Hypothalamus (tissue), 51 donors: ENCODE results near the gene LIM2.
"Not testable (repeated sequence)": the region's sequence is repeated elsewhere in the genome, so short reads cannot be mapped to it uniquely, and the experiment has no call there.

Source experiments
- DNase-seq, 51 donors: peaks; one replicate each; lab custom pipeline; 2025; lab: John Stamatoyannopoulos, UW

LIM2 gene

GRCh38 chr19:51387924-51388389 lies at the start of gene LIM2:
Gene LIM2, minus strand, starts transcription at chr19:51387974. Its CDS starts 531 bp downstream, at chr19:51387443.
- no peak for DNase-seq

- DNase-seq, result no peak
Observed at GRCh38 chr19:51434456-51434855, 46.7 kb upstream of the LIM2 start.

- no peak for DNase-seq
Observed at GRCh38 chr19:51433043-51433442, 45.3 kb upstream of the LIM2 start.

- DNase-seq, result no peak
Observed at GRCh38 chr19:51431124-51431523, 43.4 kb upstream of the LIM2 start.

GRCh38 chr19:51430221-51430620 lies 42.4 kb upstream of the LIM2 start:
- DNase-seq, result no peak

- DNase-seq, result peak in 1 of 51 donors; percentile 17
Observed at GRCh38 chr19:51427201-51427600, 39.4 kb upstream of the LIM2 start.

GRCh38 chr19:51422053-51422448 lies 34.3 kb upstream of the LIM2 start:
- DNase-seq, result peak in 46 of 51 donors; percentile 5 to 82 (median 40)

- DNase-seq, result no peak
Observed at GRCh38 chr19:51421229-51422052, 33.7 kb upstream of the LIM2 start.

GRCh38 chr19:51420511-51420910 lies 32.7 kb upstream of the LIM2 start:
- DNase-seq, result not testable (repeated sequence)

- DNase-seq, result no peak
Observed at GRCh38 chr19:51418707-51419106, 30.9 kb upstream of the LIM2 start.

GRCh38 chr19:51417810-51418157 lies 30.0 kb upstream of the LIM2 start:
- no peak for DNase-seq

- peak in 20 of 51 donors; percentile 1 to 34 (median 16) for DNase-seq
Observed at GRCh38 chr19:51417107-51417809, 29.5 kb upstream of the LIM2 start, which contains the start of gene SIGLEC10. Gene SIGLEC10, minus strand, starts transcription at chr19:51417642. Its CDS starts 61 bp downstream, at chr19:51417581.

GRCh38 chr19:51416422-51416821 lies 28.6 kb upstream of the LIM2 start:
- not testable (repeated sequence) for DNase-seq

- no peak for DNase-seq
Observed at GRCh38 chr19:51415187-51415586, 27.4 kb upstream of the LIM2 start.

- DNase-seq, result no peak
Observed at GRCh38 chr19:51410950-51411748, 23.4 kb upstream of the LIM2 start.

GRCh38 chr19:51407511-51408131 lies 19.8 kb upstream of the LIM2 start:
- DNase-seq, result no peak

- no peak for DNase-seq
Observed at GRCh38 chr19:51402117-51402516, 14.3 kb upstream of the LIM2 start.

- DNase-seq, result not testable (repeated sequence)
Observed at GRCh38 chr19:51399936-51400335, 12.2 kb upstream of the LIM2 start.

GRCh38 chr19:51399231-51399630 lies 11.5 kb upstream of the LIM2 start:
- no peak for DNase-seq

- DNase-seq, result no peak
Observed at GRCh38 chr19:51398096-51398704, 10.4 kb upstream of the LIM2 start.
